ENCODE measurements around the gene RNPEP.
"Not testable (repeated sequence)": the region's sequence is repeated elsewhere in the genome, so short reads cannot be mapped to it uniquely, and the experiment has no call there.

RNPEP gene

GRCh38 chr1:202010180-202011015 is 27.9 kb downstream of the RNPEP start, which contains the start of gene ELF3:
Gene ELF3 (plus strand): TSS chr1:202010587. CDS start chr1:202011137, 550 bp downstream.
- no peak for DNase-seq (ENCODE audit: low read depth in 2 of 2)

DNA sequence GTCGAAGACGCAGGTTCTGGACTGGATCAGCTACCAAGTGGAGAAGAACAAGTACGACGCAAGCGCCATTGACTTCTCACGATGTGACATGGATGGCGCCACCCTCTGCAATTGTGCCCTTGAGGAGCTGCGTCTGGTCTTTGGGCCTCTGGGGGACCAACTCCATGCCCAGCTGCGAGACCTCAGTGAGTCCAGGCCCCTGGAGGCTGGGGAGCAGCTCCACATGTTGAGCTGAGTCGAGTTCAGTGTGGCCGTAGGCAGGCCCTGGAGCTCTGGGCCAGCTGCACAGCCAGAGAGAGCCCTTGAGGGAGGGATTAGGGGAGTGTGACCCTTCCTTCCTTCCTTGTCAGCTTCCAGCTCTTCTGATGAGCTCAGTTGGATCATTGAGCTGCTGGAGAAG is 29.5 kb downstream of the RNPEP start:
- no peak for DNase-seq (ENCODE audit: low read depth in 2 of 2)

DNA sequence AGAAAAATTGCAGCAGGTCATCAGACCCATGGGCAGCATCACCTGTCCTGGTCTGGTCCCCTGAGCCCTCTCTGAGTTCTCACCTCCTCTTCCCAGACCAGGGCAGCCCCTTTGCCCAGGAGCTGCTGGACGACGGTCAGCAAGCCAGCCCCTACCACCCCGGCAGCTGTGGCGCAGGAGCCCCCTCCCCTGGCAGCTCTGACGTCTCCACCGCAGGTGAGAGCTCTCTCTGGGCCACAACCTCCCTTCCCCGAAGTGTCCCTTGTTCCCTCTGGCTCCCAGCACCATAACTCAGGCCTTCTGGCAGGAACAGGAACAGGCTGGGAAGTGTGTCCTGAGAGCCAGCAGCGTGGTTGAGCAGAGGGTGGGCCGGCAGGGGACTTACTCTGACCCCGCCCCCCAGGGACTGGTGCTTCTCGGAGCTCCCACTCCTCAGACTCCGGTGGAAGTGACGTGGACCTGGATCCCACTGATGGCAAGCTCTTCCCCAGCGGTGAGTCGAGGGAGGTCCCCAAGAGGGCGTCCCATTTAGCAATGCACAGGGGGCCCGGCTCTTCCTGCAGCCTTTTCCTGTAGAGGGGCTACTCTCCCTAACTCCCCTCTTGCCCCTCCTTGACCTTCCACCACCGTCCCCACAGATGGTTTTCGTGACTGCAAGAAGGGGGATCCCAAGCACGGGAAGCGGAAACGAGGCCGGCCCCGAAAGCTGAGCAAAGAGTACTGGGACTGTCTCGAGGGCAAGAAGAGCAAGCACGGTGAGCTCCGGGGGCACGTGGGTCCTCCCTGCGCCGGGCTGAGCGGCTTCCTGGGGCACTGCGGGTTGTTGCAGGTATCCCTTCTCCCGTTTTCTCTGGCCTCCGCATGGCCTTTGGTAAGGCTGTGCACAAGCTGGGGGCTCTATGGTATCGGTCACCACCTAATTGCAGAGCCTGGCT is 30.4 kb downstream of the RNPEP start:
- no peak for DNase-seq (ENCODE audit: low read depth in 2 of 2)

GRCh38 chr1:202013603-202014002 is 31.2 kb downstream of the RNPEP start:
- DNase-seq (ENCODE audit: low read depth in 2 of 2) = no peak

GRCh38 chr1:202014060-202014459 is 31.6 kb downstream of the RNPEP start:
- no peak for DNase-seq (ENCODE audit: low read depth in 2 of 2)

DNA sequence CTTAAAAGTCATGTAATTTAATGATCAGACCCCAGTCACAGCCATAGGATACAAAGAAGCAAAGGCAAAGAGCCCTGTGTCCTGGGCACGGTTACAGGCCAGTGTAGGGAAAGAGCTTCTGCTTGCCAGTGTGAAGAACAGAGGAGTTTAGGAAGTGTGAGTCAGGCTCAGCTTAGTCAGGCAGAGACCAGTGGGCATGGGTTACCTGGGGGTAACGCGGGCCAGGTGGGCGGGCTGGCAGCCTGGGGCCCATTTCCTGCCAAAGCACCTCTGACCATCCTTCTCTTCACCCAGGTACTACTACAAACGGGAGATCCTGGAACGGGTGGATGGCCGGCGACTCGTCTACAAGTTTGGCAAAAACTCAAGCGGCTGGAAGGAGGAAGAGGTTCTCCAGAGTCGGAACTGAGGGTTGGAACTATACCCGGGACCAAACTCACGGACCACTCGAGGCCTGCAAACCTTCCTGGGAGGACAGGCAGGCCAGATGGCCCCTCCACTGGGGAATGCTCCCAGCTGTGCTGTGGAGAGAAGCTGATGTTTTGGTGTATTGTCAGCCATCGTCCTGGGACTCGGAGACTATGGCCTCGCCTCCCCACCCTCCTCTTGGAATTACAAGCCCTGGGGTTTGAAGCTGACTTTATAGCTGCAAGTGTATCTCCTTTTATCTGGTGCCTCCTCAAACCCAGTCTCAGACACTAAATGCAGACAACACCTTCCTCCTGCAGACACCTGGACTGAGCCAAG is 32.6 kb downstream of the RNPEP start:
- DNase-seq (ENCODE audit: low read depth in 2 of 2) = no peak

DNA sequence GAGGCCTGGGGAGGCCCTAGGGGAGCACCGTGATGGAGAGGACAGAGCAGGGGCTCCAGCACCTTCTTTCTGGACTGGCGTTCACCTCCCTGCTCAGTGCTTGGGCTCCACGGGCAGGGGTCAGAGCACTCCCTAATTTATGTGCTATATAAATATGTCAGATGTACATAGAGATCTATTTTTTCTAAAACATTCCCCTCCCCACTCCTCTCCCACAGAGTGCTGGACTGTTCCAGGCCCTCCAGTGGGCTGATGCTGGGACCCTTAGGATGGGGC is 33.2 kb downstream of the RNPEP start:
- no peak for DNase-seq (ENCODE audit: low read depth in 2 of 2)

DNA sequence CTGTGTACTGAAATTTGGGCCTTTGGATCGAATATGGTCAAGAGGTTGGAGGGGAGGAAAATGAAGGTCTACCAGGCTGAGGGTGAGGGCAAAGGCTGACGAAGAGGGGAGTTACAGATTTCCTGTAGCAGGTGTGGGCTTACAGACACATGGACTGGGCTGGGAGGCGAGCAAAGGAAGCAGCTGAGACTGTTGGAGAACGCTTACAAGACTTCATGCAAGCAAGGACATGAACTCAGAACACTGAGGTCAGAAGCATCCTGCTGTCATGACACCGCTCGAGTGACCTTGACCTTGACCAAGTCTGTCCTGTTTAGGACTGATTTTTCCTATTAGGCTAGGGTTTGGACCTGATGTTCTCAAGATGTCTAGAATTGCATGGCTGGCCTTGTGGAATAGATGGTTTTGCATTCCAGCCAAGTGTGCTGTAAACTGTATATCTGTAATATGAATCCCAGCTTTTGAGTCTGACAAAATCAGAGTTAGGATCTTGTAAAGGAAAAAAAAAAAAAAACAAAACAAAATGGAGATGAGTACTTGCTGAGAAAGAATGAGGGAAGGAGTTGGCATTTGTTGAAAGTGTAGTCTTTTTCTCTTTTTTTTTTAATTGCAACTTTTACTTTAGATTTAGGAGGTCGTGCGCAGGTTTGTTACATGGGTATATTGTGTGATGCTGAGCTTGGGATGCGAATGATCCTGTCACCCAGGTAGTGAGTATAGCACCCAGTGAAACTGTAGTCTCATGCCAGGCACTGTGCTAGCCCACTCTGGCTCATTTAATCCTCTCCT is 33.8 kb downstream of the RNPEP start:
- DNase-seq (ENCODE audit: low read depth in 2 of 2) = no peak

DNA sequence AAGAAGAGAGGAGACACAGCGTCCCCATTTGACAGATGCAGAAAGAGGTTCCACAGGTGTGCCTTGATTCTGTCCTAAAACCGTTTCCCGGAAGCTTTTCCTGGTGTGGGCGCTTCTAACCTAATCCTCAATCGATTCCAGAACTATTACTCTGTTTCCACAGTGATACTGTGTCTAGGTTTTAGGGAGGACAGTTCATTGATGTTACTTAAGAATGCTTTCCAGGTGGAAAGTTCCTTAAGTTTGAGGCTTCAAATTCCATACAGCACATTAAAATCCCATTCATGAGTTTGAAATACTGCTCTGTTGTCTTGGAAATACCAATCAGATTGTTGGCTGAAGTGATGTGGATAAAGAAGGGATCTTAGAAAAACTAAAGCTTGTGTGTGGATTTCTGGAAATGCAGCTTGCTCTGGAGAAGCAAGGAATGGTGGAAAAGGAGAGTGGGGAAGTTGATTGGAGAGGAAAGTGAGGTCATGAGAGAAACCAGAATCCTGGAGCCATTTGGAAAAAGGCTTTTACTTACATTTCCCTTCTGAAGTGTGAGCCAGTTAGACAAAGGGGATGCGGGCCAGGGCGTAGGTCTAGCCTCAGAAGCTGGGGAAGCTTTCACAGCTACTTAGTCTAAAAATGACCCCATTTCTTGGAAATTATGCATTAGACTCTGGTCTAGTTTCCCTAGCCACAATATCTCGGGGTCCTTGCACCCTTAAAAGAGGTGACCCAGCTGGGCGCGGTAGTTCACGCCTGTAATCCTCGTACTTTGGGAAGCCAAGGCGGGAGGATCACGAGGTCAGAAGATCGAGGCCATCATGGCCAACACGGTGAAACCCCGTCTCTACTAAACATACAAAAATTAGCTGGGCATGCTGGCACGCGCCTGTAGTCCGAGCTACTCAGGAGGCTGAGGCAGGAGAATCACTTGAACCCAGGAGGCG is 34.6 kb downstream of the RNPEP start:
- DNase-seq (ENCODE audit: low read depth in 2 of 2) = no peak

DNA sequence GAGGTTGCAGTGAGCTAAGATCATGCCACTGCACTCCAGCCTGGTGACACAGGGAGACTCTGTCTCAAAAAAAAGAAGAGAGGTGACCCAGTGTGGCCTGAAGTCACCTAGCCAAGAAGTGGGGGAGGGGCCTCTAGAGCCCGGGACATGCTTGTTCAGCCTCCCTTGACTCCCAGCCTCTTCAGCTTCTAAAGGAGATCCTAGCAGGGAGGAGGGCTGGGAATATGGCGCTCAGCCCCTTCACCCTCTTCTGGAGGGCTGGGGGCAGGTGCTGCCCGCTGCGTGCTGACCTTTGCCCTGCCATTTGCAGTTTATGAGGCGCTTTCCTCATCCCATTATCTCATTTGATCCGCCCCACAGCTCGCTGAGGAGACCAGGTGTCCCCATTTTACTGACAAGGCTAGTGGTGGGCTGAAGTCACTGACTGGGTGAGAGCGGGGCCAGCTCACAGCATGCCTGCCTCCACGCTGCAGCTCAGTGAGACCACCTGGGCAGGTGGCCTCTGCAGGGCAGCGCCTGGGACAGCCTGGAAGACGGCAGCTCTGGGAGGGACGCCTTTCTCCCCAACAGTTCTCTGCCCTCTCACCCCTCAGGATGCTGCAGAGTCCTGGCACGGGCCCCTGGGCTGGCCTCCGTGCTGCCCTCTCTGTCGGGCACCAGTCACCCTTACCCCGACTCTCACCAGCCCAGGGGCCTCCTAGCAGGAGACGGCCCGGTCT is 35.5 kb downstream of the RNPEP start:
- no peak for DNase-seq (ENCODE audit: low read depth in 2 of 2)

- DNase-seq (ENCODE audit: low read depth in 2 of 2) = no peak
Measured at GRCh38 chr1:202018468-202019234, 36.2 kb downstream of the RNPEP start.

DNA sequence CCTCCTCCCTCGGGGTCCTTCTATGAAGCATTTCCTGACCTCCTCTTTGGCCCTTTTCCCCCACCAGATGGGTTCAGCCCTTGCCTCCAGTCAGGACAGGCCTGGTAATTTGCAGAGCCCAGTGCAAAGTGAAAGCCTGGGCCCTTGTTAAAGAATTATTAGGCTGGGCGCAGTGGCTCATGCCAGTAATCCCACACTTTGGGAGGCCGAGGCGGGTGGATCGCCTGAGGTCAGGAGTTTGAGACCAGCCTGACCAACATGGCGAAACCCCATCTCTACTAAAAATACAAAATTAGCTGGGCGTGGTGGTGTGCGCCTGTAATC is 36.7 kb downstream of the RNPEP start:
- not testable (repeated sequence) for DNase-seq (ENCODE audit: low read depth in 2 of 2)

DNA sequence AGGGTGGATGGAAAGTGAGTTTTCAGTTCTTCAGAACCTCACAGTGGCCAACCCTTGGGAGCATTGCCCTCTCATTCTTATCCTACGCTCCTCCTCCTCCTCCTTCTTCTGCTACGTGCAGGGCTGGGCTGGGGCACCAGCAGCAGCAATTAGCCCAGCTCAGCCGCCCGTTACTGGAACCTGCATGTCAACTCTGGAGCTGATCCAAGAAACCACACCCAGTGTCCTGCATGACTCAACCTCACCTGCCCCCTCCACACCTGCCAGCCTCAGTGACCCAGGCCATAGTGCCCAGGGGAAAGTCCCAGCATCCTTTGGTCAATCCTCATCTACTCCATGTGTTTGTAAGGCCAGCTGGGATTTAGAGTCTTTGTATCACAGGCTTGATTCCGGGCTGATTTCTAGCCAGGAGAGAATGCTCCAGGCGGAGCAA is 40.6 kb downstream of the RNPEP start:
- no peak for DNase-seq (ENCODE audit: low read depth in 2 of 2)

- DNase-seq (ENCODE audit: low read depth in 2 of 2) = no peak
Measured at GRCh38 chr1:202029171-202029665, 46.8 kb downstream of the RNPEP start.

DNA sequence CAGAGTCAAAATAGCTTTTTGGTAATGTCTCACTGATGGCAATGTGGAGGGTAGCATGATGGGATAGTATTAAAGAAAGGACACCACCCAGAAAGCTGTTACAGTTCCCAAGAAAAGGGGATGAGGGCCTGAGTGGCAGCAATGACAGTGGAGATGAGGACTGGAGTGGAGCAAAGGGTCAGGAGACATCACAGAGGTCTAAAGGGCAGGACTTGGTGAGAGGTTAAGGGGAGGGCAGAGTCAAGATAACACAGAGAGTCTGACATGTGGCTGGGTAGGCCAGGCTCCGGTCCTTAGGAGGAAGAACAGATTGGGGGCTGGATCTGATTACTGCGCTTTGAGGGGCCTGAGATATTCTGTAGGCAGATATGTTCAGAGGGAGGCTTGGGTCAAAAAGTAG is 47.3 kb downstream of the RNPEP start:
- no peak for DNase-seq (ENCODE audit: low read depth in 2 of 2)

DNA sequence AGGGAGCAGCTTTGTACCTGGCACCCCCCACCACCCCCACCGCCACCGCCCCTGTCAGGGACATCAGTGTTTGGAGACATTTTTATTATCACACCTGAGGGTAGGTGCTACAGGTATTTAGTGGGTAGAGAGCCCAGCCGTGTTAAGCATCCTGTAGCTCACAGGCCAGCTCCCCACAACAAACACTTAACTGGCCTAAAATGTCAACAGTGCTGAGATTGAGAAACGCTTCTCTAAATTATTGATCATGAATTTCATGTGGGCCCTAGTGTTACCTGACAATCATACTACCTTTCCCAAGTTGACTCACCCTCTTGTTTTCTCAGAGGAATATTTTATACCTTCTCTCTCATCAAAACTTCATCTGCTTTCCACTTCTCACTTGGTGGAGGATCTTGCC is 49.3 kb downstream of the RNPEP start:
- DNase-seq (ENCODE audit: low read depth in 2 of 2) = no peak

GRCh38 chr1:202034149-202034682 is 51.8 kb downstream of the RNPEP start:
- DNase-seq (ENCODE audit: low read depth in 2 of 2) = no peak

DNA sequence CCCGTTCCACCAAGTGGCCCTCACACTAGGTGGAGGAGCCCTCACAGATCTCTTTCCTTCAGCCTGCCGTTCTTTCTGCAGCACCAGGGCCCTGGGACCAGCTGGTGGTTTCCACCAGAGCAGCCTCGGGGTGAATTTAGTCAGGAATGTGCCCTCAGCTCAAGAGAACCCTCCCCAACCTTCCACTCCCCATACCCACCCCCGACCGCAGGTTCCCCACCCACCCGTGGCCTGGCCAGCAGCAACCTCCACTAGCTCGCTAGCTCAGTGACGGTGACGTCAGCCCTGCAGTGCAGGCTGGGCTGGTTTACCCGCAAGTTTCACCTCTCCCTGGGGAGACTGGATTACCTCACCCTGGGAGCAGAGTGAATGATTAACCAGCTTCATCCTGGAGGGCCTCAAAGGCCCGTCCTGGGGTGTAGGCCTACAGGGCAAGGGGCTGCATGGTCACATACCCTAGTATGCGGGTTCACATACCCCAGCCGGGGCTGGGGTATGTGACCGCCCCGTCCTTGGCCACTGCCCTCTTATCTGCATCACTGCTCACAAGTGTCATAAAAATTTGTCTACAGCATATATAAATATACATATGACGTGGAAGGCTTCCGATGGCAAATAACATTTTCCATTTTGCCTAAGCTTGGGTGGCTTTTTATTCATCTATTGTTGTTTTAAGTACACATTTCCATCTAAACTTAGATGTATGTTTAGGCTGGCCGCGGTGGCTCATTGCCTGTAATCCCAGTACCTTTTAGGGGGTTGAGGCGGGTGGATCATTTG is 52.4 kb downstream of the RNPEP start:
- DNase-seq (ENCODE audit: low read depth in 2 of 2) = no peak

All from stimulated activated CD4-positive, alpha-beta T cell treated with anti-CD3 and anti-CD28 coated beads, Interleukin-15, amount 100 ng/mL, for 48 hours (primary cell).